Tibial artery (tissue), 4 donors: ENCODE data around the gene RRP1.

ENCODE experiments used
- DNase-seq, 2 donors: peaks; one replicate each; pipeline ENCODE4 v3.0.0-alpha.2; 2019
- H3K27ac ChIP-seq, 2 donors: fragments of 200-600 bp; sonication (generic) in 1 of 2; 1 replicate in 1 of 2; 2 replicates in 1 of 2; pipeline ENCODE4 v1.5.1; 2018 to 2019; ENCODE audit warnings: mild to moderate bottlenecking in 1 of 2
- H3K27me3 ChIP-seq, 2 donors: fragments of 200-600 bp; sonication (generic) in 1 of 2; one replicate each; pipeline versions ENCODE4 v1.5.1 to v1.6.0; 2016 to 2019
- H3K36me3 ChIP-seq, 3 donors: fragments of 200-600 bp; sonication (generic) in 2 of 3; one replicate each; pipeline ENCODE4 v1.5.1; 2016 to 2019; ENCODE audit warnings: mild to moderate bottlenecking in 2 of 3
- H3K4me1 ChIP-seq, 4 donors: fragments of 200-600 bp; sonication (generic) in 2 of 4; 1 replicate in 3 of 4; 2 replicates in 1 of 4; pipeline ENCODE4 v1.5.1; 2016 to 2019
- H3K4me3 ChIP-seq, 2 donors: fragments of 200-600 bp; sonication (generic) in 1 of 2; 1 replicate in 1 of 2; 2 replicates in 1 of 2; pipeline ENCODE4 v1.5.1; 2018 to 2019; ENCODE audit warnings: mild to moderate bottlenecking in 2 of 2
- H3K9me3 ChIP-seq, 3 donors: fragments of 200-600 bp; sonication (generic) in 1 of 3; one replicate each; pipeline ENCODE4 v1.5.1; 2016 to 2019
- CTCF ChIP-seq, 2 experiments: fragments of 200-600 bp in 1 of 2; fragments of 450-650 bp in 1 of 2; IDR thresholded peaks; one replicate each; pipeline ENCODE4 v1.5.1; 2017 to 2019; ENCODE audit warnings: antibody characterized with exemption in 2 of 2, mild to moderate bottlenecking in 1 of 2, moderate library complexity in 1 of 2
- intact Hi-C: fragments of 100-400 bp; cut with DNase I; formaldehyde crosslinking; loops from one replicate; pipeline ENCODE4 v1.15.0; 2023; ENCODE audit warnings: low total_unique reads

Gene RRP1

GRCh38 chr21:43806017-43806710 lies 16.8 kb downstream of the RRP1 start:
- TF ChIP-seq CTCF (IDR thresholded peaks at IDR 0.05): no peak
- H3K4me3 ChIP-seq: no peak overlapping the region
- no peaks in the 10 kb centered on the region for H3K9me3 ChIP-seq
- peaks cover 0 to under 1% of the 10 kb centered on the region in 2 donors for H3K27me3 ChIP-seq
- intact Hi-C loops: no loop called here
- H3K36me3 ChIP-seq: peaks cover 16 to 55% (median 41%) of the 10 kb centered on the region in 3 donors
- H3K27ac ChIP-seq: no peak overlapping the region
- H3K4me1 ChIP-seq: peaks cover 0 to 10% (median 6%) of the 10 kb centered on the region in 4 donors
- no peak for DNase-seq

GRCh38 chr21:43808367-43808766 lies 19.0 kb downstream of the RRP1 start:
- no peak for TF ChIP-seq CTCF (IDR thresholded peaks at IDR 0.05)
- Histone ChIP-seq H3K27me3 (peaks cover 0 to 5% of the 10 kb centered on the region in 2 donors), H3K36me3 (peaks cover 0 to 33% (median 20%) of the 10 kb centered on the region in 3 donors), H3K9me3 (no peaks in the 10 kb centered on the region), H3K4me1 (peaks cover 0 to 26% (median 13%) of the 10 kb centered on the region in 4 donors), H3K27ac (no peak overlapping the region), H3K4me3 (no peak overlapping the region)
- no peak for DNase-seq
- intact Hi-C loops: no loop called here

GRCh38 chr21:43808832-43809251 lies 19.5 kb downstream of the RRP1 start:
- Histone ChIP-seq H3K27me3 (peaks cover 0 to 5% of the 10 kb centered on the region in 2 donors), H3K27ac (no peak overlapping the region), H3K4me1 (peaks cover 0 to 26% (median 13%) of the 10 kb centered on the region in 4 donors), H3K9me3 (no peaks in the 10 kb centered on the region), H3K36me3 (peaks cover 0 to 28% (median 16%) of the 10 kb centered on the region in 3 donors), H3K4me3 (no peak overlapping the region)
- intact Hi-C loops: no loop called here
- DNase-seq: no peak
- no peak for TF ChIP-seq CTCF (IDR thresholded peaks at IDR 0.05)

GRCh38 chr21:43809346-43809799 lies 20.0 kb downstream of the RRP1 start:
- intact Hi-C loops: no loop called here
- Histone ChIP-seq H3K4me3 (no peak overlapping the region), H3K4me1 (peaks cover 0 to 26% (median 13%) of the 10 kb centered on the region in 4 donors), H3K27me3 (peaks cover 0 to 7% of the 10 kb centered on the region in 2 donors), H3K36me3 (peaks cover 0 to 23% (median 11%) of the 10 kb centered on the region in 3 donors), H3K9me3 (no peaks in the 10 kb centered on the region), H3K27ac (no peak overlapping the region)
- DNase-seq: no peak
- TF ChIP-seq CTCF (IDR thresholded peaks at IDR 0.05): no peak

- Histone ChIP-seq H3K27me3 (peaks cover 0 to 10% of the 10 kb centered on the region in 2 donors), H3K4me3 (no peak overlapping the region), H3K36me3 (peaks cover 0 to 17% (median 9%) of the 10 kb centered on the region in 3 donors), H3K27ac (no peak overlapping the region), H3K4me1 (peaks cover 0 to 26% (median 13%) of the 10 kb centered on the region in 4 donors), H3K9me3 (no peaks in the 10 kb centered on the region)
- intact Hi-C loops: loop anchor here (2.0 to 10.0 kb wide), 2 partner anchors 167 to 515 kb away; no protein-coding TSS in a partner anchor
- no peak for TF ChIP-seq CTCF (IDR thresholded peaks at IDR 0.05)
- no peak for DNase-seq
Observed at GRCh38 chr21:43809853-43810504, 20.6 kb downstream of the RRP1 start.
